HG02588 (cell line): ENCODE results near the gene FAM234A.

Experiments
- ATAC-seq: cut with Tn5 transposase; IDR thresholded peaks from one replicate; pipeline ENCODE4 v1.9.1; 2021; ENCODE audit warnings: mild to moderate bottlenecking, moderate library complexity; ENCODE audit not compliant: unreplicated experiment

The FAM234A gene

DNA sequence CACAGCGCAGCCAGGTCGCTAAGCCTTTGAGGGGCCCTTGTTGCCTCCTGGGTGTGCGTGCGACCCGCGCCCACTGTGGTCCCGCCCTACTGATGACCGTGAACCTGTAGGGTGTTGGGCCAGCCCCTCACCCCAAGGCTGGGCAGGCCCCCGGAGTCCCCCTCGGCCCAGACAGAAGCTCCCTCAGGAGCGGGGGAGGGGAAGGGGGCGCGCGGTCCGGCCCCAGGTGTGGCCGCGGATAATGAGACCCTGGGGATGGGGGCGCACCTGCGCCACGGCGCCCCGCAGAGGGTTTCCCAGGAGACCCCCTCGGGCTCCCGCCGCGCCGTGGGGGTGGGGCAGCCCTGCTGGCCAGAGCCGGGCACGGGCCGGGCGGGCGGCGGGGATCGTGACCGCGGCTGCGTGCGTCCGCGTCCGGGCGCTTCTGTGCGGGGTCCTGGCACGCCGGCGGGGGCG lies 45.4 kb downstream of the FAM234A start:
- no peak for ATAC-seq

DNA sequence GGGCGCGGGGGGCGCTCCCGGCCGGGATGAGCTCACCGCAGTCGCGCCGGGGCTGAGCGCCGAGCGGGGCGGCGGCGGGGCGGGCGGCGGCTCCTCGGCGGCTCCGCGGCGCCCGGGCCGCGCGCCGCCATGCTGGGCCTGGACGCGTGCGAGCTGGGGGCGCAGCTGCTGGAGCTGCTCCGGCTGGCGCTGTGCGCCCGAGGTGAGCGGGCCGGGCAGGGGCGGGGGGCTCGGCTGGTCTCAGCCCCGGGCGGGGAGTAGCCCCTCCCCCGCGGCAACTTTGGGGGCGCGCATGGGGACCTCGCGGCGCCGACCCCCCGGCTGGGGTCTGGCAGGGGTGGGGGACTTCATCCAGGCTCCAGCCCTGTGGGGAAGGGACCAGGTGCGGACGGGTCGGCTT lies 45.9 kb downstream of the FAM234A start, which contains the start of gene ARHGDIG:
ARHGDIG (plus strand) TSS at position 40 of the 400 bp plus-strand sequence; CDS start at position 130, 90 bp downstream.
- no peak for ATAC-seq

DNA sequence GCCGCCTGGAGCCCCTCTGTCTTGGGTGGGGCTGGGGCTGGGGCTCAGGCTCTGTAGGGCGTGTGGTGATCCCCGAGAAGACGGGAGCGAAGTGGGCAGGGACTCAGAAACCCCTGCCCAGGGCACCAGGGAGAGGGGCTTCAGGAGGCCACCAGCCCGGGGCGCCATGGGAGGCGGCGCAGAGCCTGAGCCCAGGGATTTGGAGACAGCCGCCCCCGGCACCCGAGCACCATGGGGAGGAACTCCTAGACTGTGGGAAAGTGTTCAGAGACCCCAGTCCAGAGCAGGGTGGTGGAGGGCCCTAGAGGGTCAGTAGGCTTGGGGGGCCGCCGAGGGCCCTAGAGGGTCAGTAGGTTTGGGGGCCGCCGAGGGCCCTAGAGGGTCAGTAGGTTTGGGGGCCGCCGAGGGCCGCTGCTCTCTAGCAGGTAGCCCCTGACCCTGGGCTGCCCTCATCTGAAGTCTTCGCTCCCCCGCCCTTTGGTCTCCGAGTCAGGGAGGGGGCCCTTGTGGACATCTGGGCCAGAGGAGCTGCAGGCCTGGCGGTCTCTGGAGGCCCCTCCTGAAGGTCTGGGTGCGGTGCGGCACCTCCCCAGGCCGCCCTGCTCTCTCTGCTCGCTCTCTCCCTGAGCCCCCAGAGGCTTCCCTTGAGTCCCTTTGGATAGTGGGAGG lies 46.5 kb downstream of the FAM234A start:
- ATAC-seq = no peak

DNA sequence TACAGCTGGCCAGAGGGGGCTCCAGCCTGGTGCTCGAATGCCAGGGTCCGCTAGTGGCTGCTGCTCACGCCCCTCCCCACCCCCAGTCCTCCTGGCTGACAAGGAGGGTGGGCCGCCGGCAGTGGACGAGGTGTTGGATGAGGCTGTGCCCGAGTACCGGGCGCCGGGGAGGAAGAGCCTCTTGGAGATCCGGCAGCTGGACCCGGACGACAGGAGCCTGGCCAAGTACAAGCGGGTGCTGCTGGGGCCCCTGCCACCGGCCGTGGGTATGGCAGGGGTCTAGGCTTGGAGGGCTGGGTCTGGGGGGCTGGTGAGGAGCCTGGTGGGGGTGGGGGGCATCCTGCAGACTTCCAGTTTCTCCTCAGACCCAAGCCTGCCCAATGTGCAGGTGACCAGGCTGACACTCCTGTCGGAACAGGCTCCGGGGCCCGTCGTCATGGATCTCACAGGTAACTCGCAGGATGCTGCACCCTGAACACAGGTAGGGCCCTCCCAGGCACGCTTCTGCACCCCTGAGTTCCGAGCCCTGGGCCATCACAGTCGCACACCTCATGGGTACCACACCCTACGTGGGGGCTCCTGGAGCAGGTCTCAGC lies 47.1 kb downstream of the FAM234A start:
- ATAC-seq = no peak

DNA sequence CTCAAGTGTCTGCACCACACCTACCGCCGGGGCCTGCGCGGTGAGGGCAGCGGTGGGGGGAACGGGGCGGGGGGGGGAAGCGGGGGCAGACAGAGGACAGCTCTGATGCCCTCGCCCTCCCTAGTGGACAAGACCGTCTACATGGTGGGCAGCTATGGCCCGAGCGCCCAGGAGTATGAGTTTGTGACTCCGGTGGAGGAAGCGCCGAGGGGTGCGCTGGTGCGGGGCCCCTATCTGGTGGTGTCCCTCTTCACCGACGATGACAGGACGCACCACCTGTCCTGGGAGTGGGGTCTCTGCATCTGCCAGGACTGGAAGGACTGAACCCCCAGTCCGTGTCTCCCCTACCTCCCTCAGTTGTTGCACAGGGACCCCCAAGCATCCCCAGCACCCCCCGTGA lies 47.9 kb downstream of the FAM234A start:
- no peak for ATAC-seq

DNA sequence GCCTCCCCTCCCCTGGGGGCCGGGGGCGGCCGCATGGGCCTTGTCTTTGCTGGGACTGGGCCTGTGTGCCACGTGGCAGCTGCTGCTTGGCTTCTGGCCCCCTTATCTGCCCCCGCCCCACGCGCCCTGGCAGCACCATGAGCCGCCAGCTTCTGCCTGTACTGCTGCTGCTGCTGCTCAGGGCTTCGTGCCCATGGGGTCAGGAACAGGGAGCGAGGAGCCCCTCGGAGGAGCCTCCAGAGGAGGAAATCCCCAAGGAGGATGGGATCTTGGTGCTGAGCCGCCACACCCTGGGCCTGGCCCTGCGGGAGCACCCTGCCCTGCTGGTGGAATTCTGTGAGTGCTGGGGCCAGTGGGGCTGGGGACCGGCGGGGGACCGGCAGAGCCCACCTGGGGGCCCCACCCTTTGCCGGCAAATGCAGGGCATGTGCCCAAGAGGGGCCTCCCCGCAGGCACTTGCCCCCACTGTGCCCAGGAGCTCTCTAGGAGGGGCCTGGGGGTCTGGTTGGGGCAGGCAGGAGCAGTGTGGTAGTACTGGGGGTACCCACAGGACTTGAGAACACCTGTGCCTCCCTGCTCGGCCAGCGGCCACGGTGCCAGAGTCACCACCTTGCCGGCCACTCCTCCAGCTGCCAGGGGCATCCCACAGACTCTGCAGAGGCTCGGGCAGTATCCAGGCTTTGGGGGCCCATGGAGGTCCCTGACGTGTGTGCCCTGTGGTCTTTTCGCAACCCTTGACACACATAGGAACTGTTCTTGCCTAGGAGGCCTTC lies 48.6 kb downstream of the FAM234A start, which contains the start of gene PDIA2:
PDIA2 (plus strand) TSS at position 132 of the 773 bp plus-strand sequence; CDS start at position 138, 6 bp downstream.
- ATAC-seq = no peak

DNA sequence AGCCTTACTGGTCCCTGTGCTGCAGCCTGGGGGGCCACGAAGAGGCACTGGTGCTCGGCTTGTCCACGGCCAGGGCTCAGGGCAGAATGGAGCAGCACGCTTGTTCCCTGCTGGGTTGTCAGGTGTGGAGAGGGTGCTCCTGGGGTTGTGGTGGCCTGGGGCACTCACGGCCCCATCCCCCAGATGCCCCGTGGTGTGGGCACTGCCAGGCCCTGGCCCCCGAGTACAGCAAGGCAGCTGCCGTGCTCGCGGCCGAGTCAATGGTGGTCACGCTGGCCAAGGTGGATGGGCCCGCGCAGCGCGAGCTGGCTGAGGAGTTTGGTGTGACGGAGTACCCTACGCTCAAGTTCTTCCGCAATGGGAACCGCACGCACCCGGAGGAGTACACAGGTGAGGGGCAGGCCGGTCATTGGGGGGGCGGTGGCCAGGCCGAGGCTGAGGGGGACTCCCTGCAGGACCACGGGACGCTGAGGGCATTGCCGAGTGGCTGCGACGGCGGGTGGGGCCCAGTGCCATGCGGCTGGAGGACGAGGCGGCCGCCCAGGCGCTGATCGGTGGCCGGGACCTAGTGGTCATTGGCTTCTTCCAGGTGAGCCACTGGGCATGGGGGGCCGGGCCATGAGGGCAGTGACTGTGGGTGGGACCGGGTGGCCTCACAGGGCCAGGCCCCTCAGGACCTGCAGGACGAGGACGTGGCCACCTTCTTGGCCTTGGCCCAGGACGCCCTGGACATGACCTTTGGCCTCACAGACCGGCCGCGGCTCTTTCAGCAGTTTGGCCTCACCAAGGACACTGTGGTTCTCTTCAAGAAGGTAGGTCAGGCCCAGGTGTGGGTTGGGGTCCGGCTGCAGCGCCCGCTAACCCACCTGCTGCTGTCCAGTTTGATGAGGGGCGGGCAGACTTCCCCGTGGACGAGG lies 49.8 kb downstream of the FAM234A start:
- ATAC-seq = no peak

DNA sequence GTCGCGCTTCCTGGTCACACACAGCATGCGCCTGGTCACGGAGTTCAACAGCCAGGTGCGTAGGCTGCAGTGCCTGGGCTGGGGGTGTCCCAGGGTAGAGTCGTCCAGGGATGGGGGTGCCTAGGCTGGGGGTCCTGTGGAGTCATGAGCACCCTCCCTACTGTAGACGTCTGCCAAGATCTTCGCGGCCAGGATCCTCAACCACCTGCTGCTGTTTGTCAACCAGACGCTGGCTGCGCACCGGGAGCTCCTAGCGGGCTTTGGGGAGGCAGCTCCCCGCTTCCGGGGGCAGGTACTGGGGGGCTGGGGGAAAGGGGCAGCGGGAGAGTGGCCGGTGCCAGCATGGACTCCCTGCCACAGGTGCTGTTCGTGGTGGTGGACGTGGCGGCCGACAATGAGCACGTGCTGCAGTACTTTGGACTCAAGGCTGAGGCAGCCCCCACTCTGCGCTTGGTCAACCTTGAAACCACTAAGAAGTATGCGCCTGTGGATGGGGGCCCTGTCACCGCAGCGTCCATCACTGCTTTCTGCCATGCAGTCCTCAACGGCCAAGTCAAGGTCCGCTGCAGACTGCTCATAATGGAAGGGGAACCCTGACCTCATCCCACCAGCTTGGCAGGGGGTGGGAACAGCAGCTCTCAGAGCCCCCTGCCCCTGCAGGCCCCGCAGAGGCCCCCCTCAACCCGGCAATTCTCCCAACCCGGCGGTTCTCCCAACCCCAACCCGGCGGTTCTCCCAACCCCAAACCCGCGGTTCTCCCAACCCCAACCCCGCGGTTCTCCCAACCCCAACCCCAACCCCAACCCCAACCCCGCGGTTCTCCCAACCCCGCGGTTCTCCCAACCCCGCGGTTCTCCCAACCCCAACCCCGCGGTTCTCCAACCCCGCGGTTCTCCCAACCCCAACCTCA lies 50.8 kb downstream of the FAM234A start:
- no peak for ATAC-seq

DNA sequence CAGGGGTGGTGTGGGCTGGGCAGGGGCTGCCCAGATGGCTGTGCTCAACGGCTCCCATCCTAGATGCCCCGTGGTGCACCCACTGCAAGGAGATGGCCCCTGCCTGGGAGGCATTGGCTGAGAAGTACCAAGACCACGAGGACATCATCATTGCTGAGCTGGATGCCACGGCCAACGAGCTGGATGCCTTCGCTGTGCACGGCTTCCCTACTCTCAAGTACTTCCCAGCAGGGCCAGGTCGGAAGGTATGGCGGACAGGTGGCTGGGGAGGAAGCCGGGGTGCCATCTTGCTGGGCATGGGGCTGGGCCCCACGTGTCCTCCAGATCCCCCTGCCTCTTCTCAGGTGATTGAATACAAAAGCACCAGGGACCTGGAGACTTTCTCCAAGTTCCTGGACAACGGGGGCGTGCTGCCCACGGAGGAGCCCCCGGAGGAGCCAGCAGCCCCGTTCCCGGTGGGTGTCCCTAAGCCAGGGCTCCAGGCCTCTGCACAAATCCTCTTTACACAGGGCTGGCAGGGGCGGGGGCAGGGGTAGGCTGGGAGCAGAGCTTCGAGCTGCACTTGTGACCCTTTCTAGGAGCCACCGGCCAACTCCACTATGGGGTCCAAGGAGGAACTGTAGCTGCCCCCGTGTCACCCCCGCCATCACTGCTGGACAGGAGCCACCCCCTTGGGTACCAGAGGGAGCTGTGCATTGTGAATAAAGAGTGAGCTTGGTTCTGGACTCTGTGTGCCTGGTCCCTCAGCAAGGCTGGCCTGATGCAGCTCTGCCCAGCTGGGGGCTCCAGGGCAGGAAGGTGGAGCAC lies 52.1 kb downstream of the FAM234A start:
- ATAC-seq = no peak

DNA sequence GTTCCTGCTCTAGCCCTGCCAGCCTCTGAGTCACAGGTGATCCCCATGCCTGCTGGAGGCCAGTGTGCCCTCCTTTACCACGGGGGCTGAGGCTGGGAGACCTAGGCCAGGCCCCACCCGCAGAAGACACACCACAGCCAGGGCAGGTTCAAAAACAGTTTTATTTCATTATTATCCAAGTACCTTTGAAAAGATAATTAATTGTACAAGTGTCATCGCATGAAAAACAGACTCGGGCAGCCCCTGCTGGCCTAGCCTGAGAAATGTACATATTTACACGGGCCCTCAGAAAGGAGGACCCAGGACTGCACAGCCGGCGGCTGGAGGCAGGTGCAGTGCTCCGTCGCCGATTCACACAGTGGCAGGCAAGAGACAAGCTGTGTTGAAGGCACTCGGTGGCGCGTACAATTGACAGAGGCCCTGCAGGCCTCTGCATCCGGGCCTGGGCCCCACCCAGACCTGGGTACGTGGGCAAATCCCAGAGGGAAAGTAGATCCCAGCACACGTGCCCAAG lies 52.7 kb downstream of the FAM234A start:
- no peak for ATAC-seq

DNA sequence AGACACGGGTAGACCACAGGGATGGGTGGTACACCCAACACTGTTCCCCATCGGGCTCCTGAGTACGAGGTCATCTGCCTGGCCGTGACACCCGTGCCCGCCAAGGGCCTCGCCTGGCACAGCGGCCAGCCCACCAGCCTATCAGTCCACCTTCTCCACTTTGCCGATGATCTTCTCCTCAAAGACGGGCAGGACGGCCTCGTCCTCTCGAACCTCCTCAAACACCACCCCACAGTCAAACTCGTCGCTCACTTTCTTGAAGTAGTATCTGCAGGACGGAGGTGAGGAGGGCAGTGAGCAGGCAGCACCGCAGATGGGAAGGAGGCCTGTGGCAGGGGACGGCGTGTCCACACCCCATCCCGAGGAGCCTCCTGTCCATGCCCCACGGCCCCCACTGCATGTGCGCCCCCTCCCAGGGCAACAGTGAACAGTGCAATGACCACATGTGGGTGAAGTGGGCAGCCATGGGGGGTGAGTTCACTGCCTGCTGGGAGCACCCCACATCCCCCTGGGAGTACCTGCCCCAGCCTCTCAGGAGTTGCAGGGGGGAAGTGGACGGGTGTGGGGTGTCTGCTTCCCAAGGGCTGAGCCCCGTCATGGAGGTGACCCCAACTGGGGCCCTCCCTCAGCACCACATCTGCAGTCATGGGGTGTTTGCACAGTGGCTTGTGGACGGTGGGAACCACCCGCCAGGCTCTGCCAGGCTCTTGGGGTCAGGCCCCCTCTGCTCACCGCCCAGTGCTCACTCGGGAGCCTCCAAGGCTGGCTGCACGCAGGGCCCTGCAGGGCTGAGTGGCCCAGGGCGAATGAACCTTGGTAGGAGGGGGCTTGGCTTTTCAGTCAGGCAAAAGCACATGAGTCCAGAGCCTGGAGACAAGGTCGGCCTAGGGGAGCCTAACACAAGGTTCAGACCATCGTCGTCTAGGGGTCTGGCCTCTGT lies 53.6 kb downstream of the FAM234A start:
- no peak for ATAC-seq

DNA sequence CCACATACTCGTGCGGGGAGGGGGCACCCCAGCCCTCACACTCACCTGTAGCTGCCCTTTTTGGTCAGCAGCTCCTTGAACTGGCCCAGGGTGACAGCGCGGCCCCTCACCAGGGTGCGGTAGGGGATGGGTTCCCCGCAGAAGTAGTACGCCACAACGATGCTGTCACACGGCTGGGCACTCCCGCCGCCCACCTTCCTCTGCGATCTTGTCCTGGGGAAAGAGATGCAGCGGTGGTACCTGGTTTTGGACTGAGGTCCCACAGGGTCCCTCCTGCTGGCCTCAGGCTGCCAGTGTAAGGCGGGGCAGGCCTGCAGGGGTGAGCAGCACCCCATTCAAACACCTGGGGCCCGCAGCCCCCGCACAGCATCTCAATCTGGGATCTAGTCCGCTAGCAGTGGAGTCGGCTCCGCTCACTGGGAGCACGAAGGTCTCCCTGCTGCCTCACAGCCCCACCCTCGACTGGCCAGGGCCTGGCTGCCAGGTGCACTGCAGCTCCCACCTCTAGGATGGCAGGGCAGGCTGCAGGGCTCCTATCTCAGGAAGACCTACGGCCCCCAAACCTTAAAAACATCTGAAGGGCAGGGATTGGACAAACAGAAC lies 54.9 kb downstream of the FAM234A start:
- ATAC-seq = no peak

DNA sequence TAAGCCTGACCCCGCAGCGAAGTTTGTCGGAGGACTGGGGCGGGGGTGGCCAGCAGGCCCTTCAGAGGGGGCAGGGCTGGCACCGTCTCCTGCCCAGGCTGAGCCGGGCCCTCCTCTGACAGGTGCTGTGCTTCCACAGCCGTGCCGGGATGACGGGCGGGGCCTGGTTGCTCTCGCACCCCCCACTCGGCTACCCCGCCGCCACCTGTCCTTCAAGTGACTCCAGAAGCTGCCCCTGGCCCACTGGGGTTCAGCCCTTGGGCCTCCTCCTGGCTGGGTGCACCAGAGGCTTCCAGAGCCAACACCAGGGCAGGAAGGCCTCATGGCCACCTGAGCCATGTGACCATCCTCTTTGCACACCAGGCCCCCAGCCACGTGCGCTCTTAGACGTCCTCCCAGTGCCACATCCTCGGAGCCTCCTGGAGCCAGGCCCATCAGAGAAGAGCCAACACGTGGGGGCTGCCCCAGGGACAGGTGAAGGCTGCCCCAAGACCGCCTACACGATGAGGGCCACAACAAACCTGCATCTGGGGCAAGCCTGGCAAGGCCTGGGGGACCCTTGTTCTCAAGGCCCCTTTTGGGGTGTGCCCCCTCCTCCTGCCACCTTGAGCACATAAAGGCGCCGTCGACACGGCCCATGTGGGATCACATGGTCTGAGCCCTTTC lies 55.5 kb downstream of the FAM234A start:
- no peak for ATAC-seq

DNA sequence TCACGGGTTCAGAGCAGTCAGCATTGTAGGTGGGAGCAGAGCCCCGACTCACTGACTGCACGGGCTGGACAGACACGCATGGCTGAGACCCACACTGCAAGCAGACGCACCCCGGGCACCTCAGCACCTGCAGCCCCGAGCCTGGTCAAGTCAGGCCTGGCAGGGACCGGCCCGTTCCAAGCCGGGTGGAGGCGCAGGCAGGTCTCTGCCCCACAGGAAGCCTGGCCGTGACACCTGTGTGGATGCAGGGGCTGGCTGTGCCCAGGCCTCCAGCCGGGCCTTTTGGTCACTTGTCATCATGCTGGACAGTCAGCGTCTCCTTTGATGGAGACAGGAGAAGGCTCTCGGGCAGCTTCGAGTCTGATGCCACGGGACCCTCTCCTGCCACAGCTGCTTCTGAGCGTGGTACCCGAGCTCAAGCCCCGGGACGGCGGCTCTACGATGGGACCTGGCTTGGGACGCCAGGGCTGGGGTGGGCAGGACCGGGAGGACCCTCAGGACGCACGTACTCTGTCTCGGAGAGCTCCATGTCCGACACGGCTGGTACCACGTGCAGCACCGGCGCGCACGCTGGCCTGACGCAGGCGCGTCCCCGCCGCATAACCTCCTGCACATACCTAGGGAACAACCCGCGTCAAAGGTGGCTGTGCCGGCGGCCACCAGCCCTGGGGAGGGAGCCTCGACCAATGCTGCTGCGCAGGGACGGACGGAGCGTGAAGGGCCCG lies 56.2 kb downstream of the FAM234A start:
- no peak for ATAC-seq

DNA sequence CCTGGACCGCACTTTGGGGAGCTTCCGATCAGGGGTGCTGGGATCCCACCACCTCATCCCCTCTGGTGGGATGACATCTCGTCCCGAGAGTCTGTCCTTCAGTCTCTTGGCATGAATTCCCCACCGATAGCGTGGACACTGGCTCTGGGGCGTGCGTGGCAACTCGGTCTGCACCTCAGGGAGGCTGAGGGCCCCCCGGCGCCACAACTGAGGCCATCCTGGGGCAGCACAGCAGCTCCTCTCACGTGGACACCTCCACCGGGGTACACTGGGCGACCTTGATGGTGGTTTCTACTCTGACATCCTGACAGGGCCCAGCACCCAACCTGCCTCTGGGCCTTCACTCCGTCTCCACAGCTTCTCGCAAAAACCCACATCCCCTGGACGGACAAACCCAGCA lies 56.9 kb downstream of the FAM234A start:
- ATAC-seq = no peak
